Measurements from ENCODE around the gene NELFE.
"Not testable (repeated sequence)": the region's sequence is repeated elsewhere in the genome, so short reads cannot be mapped to it uniquely, and the experiment has no call there.

Gene NELFE

GRCh38 chr6:31958741-31959739 lies at the start of gene NELFE, which contains the start of gene SKIC2:
TSS of gene NELFE (minus strand) at chr6:31958971. CDS start at chr6:31958446, 525 bp downstream.
TSS of gene SKIC2 (plus strand) at chr6:31959175. CDS start at chr6:31959193, 18 bp downstream.
- no peaks in the 10 kb centered on the region for H4K20me1 ChIP-seq (ENCODE audit: insufficient read depth, low read length)
- H3K4me3 ChIP-seq (ENCODE audit: low read length): peak within 1 kb of the TSS; percentile 98
- no peaks in the 10 kb centered on the region for H3K27me3 ChIP-seq (ENCODE audit: low read depth, low read length)
- peak within 1 kb of the TSS; percentile 63; the same call in 1 of the 2 replicates for H2AFZ ChIP-seq (ENCODE audit: low read depth, low read length)
- H3K4me2 ChIP-seq (ENCODE audit: low read length): peak within 1 kb of the TSS; percentile 93
- peak within 1 kb of the TSS; percentile 30; the same call in 1 of the 2 replicates for H3K27ac ChIP-seq (ENCODE audit: low read length)
- H3K9ac ChIP-seq (ENCODE audit: low read length): peak within 1 kb of the TSS; percentile 85
- H3K9me3 ChIP-seq (ENCODE audit: insufficient read depth, low read length): no peaks in the 10 kb centered on the region
- peaks cover 12% of the 10 kb centered on the region for H3K36me3 ChIP-seq (replicated peaks; ENCODE audit: low read depth, low read length)
- peaks cover 21% of the 10 kb centered on the region for H3K79me2 ChIP-seq (ENCODE audit: low read length)
- TF ChIP-seq EZH2phosphoT487 (IDR thresholded peaks at IDR 0.05; ENCODE audit: low read depth): no peak
- no peak for TF ChIP-seq CTCF (IDR thresholded peaks at IDR 0.05; ENCODE audit: low read depth, low read length)
- H3K4me1 ChIP-seq (ENCODE audit: low read length): peaks cover 13% of the 10 kb centered on the region

GRCh38 chr6:32008037-32008436 lies 49.3 kb upstream of the NELFE start:
- H3K4me3 ChIP-seq (ENCODE audit: low read length); H3K9ac ChIP-seq (ENCODE audit: low read length); H4K20me1 ChIP-seq (ENCODE audit: insufficient read depth, low read length); H3K79me2 ChIP-seq (ENCODE audit: low read length); H3K27ac ChIP-seq (ENCODE audit: low read length); H3K4me2 ChIP-seq (ENCODE audit: low read length); H2AFZ ChIP-seq (ENCODE audit: low read depth, low read length); H3K27me3 ChIP-seq (ENCODE audit: low read depth, low read length); H3K36me3 ChIP-seq (replicated peaks; ENCODE audit: low read depth, low read length); H3K4me1 ChIP-seq (ENCODE audit: low read length); H3K9me3 ChIP-seq (ENCODE audit: insufficient read depth, low read length): not testable (repeated sequence)

- not testable (repeated sequence) for H3K4me1 ChIP-seq (ENCODE audit: low read length); H3K9ac ChIP-seq (ENCODE audit: low read length); H3K9me3 ChIP-seq (ENCODE audit: insufficient read depth, low read length); H2AFZ ChIP-seq (ENCODE audit: low read depth, low read length); H3K79me2 ChIP-seq (ENCODE audit: low read length); H4K20me1 ChIP-seq (ENCODE audit: insufficient read depth, low read length); H3K4me2 ChIP-seq (ENCODE audit: low read length); H3K27ac ChIP-seq (ENCODE audit: low read length); H3K4me3 ChIP-seq (ENCODE audit: low read length); H3K27me3 ChIP-seq (ENCODE audit: low read depth, low read length); H3K36me3 ChIP-seq (replicated peaks; ENCODE audit: low read depth, low read length)
Measured at GRCh38 chr6:32007086-32007485, 48.3 kb upstream of the NELFE start.

- H3K36me3 ChIP-seq (replicated peaks; ENCODE audit: low read depth, low read length); H2AFZ ChIP-seq (ENCODE audit: low read depth, low read length); H4K20me1 ChIP-seq (ENCODE audit: insufficient read depth, low read length); H3K79me2 ChIP-seq (ENCODE audit: low read length); H3K9ac ChIP-seq (ENCODE audit: low read length); H3K27ac ChIP-seq (ENCODE audit: low read length); H3K4me1 ChIP-seq (ENCODE audit: low read length); H3K27me3 ChIP-seq (ENCODE audit: low read depth, low read length); H3K4me2 ChIP-seq (ENCODE audit: low read length); H3K9me3 ChIP-seq (ENCODE audit: insufficient read depth, low read length); H3K4me3 ChIP-seq (ENCODE audit: low read length): not testable (repeated sequence)
Measured at GRCh38 chr6:32005991-32006529, 47.3 kb upstream of the NELFE start.

GRCh38 chr6:32005538-32005880 lies 46.7 kb upstream of the NELFE start:
- not testable (repeated sequence) for H2AFZ ChIP-seq (ENCODE audit: low read depth, low read length); H3K4me2 ChIP-seq (ENCODE audit: low read length); H3K4me3 ChIP-seq (ENCODE audit: low read length); H3K79me2 ChIP-seq (ENCODE audit: low read length); H3K4me1 ChIP-seq (ENCODE audit: low read length); H3K36me3 ChIP-seq (replicated peaks; ENCODE audit: low read depth, low read length); H3K27ac ChIP-seq (ENCODE audit: low read length); H3K9ac ChIP-seq (ENCODE audit: low read length); H3K27me3 ChIP-seq (ENCODE audit: low read depth, low read length); H4K20me1 ChIP-seq (ENCODE audit: insufficient read depth, low read length); H3K9me3 ChIP-seq (ENCODE audit: insufficient read depth, low read length)

GRCh38 chr6:32004864-32005537 lies 46.2 kb upstream of the NELFE start:
- H3K79me2 ChIP-seq (ENCODE audit: low read length); H3K36me3 ChIP-seq (replicated peaks; ENCODE audit: low read depth, low read length); H3K27me3 ChIP-seq (ENCODE audit: low read depth, low read length); H3K4me1 ChIP-seq (ENCODE audit: low read length); H3K4me2 ChIP-seq (ENCODE audit: low read length); H2AFZ ChIP-seq (ENCODE audit: low read depth, low read length); H3K4me3 ChIP-seq (ENCODE audit: low read length); H3K27ac ChIP-seq (ENCODE audit: low read length); H3K9ac ChIP-seq (ENCODE audit: low read length); H3K9me3 ChIP-seq (ENCODE audit: insufficient read depth, low read length); H4K20me1 ChIP-seq (ENCODE audit: insufficient read depth, low read length): not testable (repeated sequence)

- not testable (repeated sequence) for H3K4me2 ChIP-seq (ENCODE audit: low read length); H3K36me3 ChIP-seq (replicated peaks; ENCODE audit: low read depth, low read length); H2AFZ ChIP-seq (ENCODE audit: low read depth, low read length); H3K4me3 ChIP-seq (ENCODE audit: low read length); H3K9ac ChIP-seq (ENCODE audit: low read length); H3K79me2 ChIP-seq (ENCODE audit: low read length); H3K27me3 ChIP-seq (ENCODE audit: low read depth, low read length); H3K27ac ChIP-seq (ENCODE audit: low read length); H3K9me3 ChIP-seq (ENCODE audit: insufficient read depth, low read length); H4K20me1 ChIP-seq (ENCODE audit: insufficient read depth, low read length); H3K4me1 ChIP-seq (ENCODE audit: low read length)
Measured at GRCh38 chr6:32004393-32004792, 45.6 kb upstream of the NELFE start.

- not testable (repeated sequence) for H3K4me2 ChIP-seq (ENCODE audit: low read length); H3K4me1 ChIP-seq (ENCODE audit: low read length); H3K79me2 ChIP-seq (ENCODE audit: low read length); H3K9me3 ChIP-seq (ENCODE audit: insufficient read depth, low read length); H2AFZ ChIP-seq (ENCODE audit: low read depth, low read length); H3K36me3 ChIP-seq (replicated peaks; ENCODE audit: low read depth, low read length); H3K27me3 ChIP-seq (ENCODE audit: low read depth, low read length); H4K20me1 ChIP-seq (ENCODE audit: insufficient read depth, low read length); H3K9ac ChIP-seq (ENCODE audit: low read length); H3K27ac ChIP-seq (ENCODE audit: low read length); H3K4me3 ChIP-seq (ENCODE audit: low read length)
Measured at GRCh38 chr6:32003301-32003700, 44.5 kb upstream of the NELFE start.
